ENCODE measurements around the gene CORO6. TPM values are rescaled to one million over a fixed set of nuclear protein-coding genes. Genes with fewer than 3 reads are reported as not detected.

The CORO6 gene
- total and polyA plus RNA-seq, 2 experiments from 2014 or later, result 2.6 to 5.2 TPM

DNA sequence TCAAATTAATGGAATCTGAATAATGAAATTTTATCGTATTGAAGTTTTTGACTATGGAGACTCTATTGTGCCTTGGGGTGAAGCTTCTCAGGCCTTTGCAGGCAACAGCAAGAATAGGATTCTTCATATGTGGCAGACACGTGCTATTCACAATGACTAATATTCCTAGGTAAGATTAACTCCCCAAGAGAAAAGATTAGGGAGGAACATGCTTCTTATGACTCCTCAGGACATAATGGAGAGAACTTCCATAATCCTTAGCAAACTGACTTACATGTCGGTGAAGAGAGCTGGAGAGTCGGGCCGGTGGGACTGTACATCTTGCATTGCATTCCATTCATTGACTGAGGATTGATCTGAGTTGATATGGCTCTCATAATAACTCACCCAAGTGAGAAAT is 48.9 kb upstream of the CORO6 start (continued):
- no peak for TF ChIP-seq EZH2 (IDR thresholded peaks at IDR 0.05; ENCODE audit: low read depth, unreplicated experiment)
- TF ChIP-seq JUNB (IDR thresholded peaks at IDR 0.05; ENCODE audit: unreplicated experiment), result no peak
- no peak for TF ChIP-seq EZH2phosphoT487 (IDR thresholded peaks at IDR 0.05; ENCODE audit: unreplicated experiment)
- TF ChIP-seq ZNF114 (CRISPR knock-in tag; IDR thresholded peaks at IDR 0.05), result no peak
- TF ChIP-seq STAT1 (IDR thresholded peaks at IDR 0.05; ENCODE audit: unreplicated experiment), result no peak
- no peak for TF ChIP-seq REST (IDR thresholded peaks at IDR 0.05; ENCODE audit: unreplicated experiment)

DNA sequence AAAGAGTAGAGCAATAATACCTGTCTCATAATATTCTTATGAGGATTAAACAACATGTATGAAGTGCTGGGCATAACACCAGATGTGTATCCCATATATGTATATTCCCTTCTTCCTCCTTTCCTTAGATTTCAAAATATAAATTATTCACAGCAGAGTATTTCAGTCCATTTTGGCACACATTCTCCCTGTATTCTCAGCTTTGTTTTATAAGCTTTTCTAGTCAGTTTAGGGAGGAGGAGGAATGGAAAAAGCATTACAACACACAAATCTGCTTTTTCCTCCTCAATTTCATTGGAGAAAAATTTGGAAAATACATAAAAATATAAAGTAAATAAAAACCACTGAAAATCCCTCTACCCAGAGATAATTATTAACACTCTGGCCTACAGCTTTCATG is 46.6 kb upstream of the CORO6 start:
- H4K20me1 ChIP-seq (replicated peaks; ENCODE audit: insufficient read depth), result no peaks in the 10 kb centered on the region
- H3K36me3 ChIP-seq (ENCODE audit: insufficient read depth), result no peaks in the 10 kb centered on the region
- TF ChIP-seq POLR2AphosphoS5 (IDR thresholded peaks at IDR 0.05; ENCODE audit: low read depth) (no peak), NANOG (IDR thresholded peaks at IDR 0.05; ENCODE audit: borderline replicate concordance) (no peak), ZNF114 (CRISPR knock-in tag; IDR thresholded peaks at IDR 0.05) (no peak), JUNB (IDR thresholded peaks at IDR 0.05; ENCODE audit: unreplicated experiment) (no peak), ETS1 (IDR thresholded peaks at IDR 0.05) (no peak), REST (IDR thresholded peaks at IDR 0.05; ENCODE audit: unreplicated experiment) (no peak), ZNF331 (CRISPR knock-in tag; IDR thresholded peaks at IDR 0.05; ENCODE audit: low read depth) (no peak), STAT1 (IDR thresholded peaks at IDR 0.05; ENCODE audit: unreplicated experiment) (no peak)
- TF ChIP-seq, protein P1, sequence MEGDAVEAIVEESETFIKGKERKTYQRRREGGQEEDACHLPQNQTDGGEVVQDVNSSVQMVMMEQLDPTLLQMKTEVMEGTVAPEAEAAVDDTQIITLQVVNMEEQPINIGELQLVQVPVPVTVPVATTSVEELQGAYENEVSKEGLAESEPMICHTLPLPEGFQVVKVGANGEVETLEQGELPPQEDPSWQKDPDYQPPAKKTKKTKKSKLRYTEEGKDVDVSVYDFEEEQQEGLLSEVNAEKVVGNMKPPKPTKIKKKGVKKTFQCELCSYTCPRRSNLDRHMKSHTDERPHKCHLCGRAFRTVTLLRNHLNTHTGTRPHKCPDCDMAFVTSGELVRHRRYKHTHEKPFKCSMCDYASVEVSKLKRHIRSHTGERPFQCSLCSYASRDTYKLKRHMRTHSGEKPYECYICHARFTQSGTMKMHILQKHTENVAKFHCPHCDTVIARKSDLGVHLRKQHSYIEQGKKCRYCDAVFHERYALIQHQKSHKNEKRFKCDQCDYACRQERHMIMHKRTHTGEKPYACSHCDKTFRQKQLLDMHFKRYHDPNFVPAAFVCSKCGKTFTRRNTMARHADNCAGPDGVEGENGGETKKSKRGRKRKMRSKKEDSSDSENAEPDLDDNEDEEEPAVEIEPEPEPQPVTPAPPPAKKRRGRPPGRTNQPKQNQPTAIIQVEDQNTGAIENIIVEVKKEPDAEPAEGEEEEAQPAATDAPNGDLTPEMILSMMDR (conservative IDR thresholded peaks at IDR 0.05; ENCODE audit: low read depth in 2 of 2), result no peak

More for the DNA sequence above, 46.6 kb upstream of the CORO6 start:
- Mint-ChIP-seq H3K9me3 (no peaks in the 10 kb centered on the region), H3K36me3 (ENCODE audit: low read depth) (peaks cover 7% of the 10 kb centered on the region; the same call in 2 of the 3 replicates), H3K4me3 (no peak overlapping the region), H3K27me3 (ENCODE audit: insufficient read depth, low read depth, poor library complexity) (peaks cover 2% of the 10 kb centered on the region), H3K27ac (no peak overlapping the region), H3K4me1 (peaks cover 7% of the 10 kb centered on the region)
- Histone ChIP-seq H3K4me1 (ENCODE audit: insufficient read depth) (no peaks in the 10 kb centered on the region), H3K27me3 (ENCODE audit: insufficient read depth) (no peaks in the 10 kb centered on the region), H2AFZ (no peak overlapping the region), H3K79me2 (replicated peaks; ENCODE audit: insufficient read depth) (no peaks in the 10 kb centered on the region), H3K9me2 (ENCODE audit: insufficient read depth) (no peaks in the 10 kb centered on the region), H3K4me2 (no peak overlapping the region), H3K4me3 (no peak overlapping the region), H3K27ac (ENCODE audit: low read depth) (no peak overlapping the region), H3F3A (replicated peaks; ENCODE audit: low read depth) (no peaks in the 10 kb centered on the region)
- DNase-seq (ENCODE audit: low spot score) (no peak), ATAC-seq (no peak)
